HG02623 (cell line): ENCODE results near the gene SLC34A3.

ENCODE experiments used
- ATAC-seq: cut with Tn5 transposase; IDR thresholded peaks from one replicate; pipeline ENCODE4 v1.9.1; 2021; ENCODE audit warnings: moderate library complexity; ENCODE audit not compliant: unreplicated experiment

Gene SLC34A3

DNA sequence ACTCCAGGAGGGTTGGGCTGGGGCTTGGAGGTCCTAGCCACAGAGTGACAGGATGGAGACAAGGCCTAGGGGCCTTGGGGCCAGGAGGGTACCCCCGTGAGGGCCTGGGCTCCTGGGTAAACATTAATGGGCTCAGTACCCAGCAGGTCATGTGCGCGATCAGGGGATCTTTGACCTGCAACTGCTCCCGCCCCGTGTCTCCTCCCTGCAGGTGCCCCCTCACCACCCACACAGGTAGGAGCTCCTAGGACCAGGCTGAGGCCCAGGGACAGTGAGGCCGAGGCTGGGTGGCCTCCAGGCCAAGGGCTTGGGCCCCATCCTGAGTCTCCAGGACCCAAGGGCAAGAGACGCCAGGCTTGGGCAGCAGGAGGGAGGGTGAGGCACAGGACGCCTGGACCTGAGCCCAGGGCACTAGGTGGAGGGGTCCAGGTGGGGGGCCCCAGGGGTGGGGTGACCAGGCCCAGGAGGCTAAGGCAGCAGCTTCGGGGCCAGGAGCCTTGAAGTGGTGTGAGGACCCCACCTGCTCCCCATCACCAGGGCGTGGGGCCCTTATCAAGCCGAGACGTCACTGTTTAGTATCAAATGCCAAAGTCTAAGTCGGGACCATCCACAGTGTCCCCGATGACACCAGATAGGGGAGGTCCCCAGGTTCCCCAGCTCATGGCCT lies at the start of gene SLC34A3:
Gene SLC34A3, plus strand, starts transcription at position 197 of the 667 bp plus-strand sequence. CDS start 802 bp downstream, outside the sequence.
- no peak for ATAC-seq

GRCh38 chr9:137181680-137182079 lies 49.0 kb upstream of the SLC34A3 start:
- no peak for ATAC-seq

DNA sequence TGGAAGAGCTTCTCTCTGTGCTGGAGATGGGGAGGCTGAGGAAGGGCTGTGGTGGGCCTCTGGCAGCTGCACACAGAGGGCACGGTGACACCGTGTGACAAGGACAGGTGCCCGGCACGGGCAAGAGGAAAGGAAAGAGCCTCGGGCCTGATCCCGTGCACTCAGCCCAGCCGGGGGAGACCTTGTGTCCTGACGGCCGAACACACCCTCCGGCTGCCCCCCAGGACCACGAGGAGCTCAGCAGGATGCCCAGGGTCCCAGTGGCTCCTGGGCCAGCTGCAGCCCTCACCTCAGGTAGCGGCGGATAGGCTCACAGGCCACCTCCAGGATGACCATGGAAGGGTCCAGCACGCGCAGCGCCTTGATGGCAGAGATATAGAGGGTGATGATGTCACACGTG lies 47.9 kb upstream of the SLC34A3 start:
- no peak for ATAC-seq

- no peak for ATAC-seq
These were observed 46.6 kb upstream of the SLC34A3 start for GRCh38 chr9:137183980-137184595.

- no peak for ATAC-seq
These were observed 45.6 kb upstream of the SLC34A3 start for GRCh38 chr9:137184881-137185660.

DNA sequence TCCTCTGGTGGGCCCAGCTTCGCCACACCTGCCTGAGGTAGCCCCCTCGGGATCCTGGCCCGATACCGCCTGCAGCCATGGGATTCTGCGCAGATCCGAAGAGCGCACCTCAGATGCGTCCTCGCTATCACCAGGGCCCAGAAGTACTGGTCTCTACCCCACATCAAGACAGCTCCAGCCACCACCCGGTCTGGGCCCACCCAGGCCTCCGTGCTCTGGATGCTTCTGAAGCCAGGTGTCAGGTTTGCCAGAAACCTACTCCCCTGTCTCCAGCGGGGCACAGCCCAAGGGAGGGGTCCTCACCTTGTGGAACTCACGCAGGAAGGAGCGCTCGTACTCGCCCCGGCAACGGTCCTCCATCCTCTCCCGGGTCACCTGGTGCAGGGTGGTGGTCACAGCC lies 44.8 kb upstream of the SLC34A3 start:
- no peak for ATAC-seq

GRCh38 chr9:137186385-137186784 lies 44.3 kb upstream of the SLC34A3 start:
- no peak for ATAC-seq

DNA sequence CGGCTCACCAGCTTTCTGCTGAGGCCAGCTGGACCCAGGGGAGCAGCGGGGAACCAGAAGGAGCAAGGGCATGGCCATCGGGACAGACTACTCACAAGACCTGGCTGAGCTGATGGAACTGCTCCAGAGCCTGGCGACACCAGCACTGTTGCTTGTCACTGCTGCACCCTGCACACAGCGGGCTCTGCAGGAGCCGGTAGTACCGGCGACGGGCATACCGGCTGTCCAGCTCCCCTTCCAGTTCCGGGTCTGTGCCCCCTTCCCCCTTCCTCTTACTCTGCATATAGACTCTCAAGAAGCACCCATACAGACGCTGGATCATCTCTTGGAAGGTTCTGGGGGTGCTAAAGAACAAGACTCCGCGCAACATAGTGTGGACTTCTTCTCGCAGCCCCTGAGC lies 43.3 kb upstream of the SLC34A3 start:
- no peak for ATAC-seq

DNA sequence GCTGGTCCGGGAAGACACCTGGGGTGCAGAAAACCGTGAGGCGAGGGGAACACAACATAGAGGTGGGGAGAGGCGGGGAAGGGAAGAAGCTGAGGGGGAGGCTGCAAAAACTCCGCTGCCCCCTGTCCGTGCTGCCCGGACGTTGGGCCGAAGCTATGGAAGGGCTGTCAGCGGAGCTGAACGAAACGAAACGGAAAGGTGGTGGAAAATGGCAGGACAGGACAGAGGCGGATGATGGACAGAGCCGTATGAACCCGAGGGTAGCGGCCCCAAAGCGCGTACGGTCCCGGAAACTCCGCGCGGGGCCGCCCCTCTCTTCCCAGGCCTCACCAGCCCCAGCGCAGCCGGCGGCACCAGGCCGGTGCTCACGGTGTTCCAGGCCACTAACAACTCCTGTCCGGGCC lies 42.6 kb upstream of the SLC34A3 start:
- no peak for ATAC-seq

- ATAC-seq: peak; percentile 75
These were observed 42.0 kb upstream of the SLC34A3 start, which contains the start of the genes ANAPC2 and SSNA1 for GRCh38 chr9:137188490-137189296. TSS of gene ANAPC2 (minus strand) at chr9:137188560. CDS start at chr9:137188532, 28 bp downstream. TSS of gene SSNA1 (plus strand) at chr9:137188676. CDS start at chr9:137188727, 51 bp downstream.

DNA sequence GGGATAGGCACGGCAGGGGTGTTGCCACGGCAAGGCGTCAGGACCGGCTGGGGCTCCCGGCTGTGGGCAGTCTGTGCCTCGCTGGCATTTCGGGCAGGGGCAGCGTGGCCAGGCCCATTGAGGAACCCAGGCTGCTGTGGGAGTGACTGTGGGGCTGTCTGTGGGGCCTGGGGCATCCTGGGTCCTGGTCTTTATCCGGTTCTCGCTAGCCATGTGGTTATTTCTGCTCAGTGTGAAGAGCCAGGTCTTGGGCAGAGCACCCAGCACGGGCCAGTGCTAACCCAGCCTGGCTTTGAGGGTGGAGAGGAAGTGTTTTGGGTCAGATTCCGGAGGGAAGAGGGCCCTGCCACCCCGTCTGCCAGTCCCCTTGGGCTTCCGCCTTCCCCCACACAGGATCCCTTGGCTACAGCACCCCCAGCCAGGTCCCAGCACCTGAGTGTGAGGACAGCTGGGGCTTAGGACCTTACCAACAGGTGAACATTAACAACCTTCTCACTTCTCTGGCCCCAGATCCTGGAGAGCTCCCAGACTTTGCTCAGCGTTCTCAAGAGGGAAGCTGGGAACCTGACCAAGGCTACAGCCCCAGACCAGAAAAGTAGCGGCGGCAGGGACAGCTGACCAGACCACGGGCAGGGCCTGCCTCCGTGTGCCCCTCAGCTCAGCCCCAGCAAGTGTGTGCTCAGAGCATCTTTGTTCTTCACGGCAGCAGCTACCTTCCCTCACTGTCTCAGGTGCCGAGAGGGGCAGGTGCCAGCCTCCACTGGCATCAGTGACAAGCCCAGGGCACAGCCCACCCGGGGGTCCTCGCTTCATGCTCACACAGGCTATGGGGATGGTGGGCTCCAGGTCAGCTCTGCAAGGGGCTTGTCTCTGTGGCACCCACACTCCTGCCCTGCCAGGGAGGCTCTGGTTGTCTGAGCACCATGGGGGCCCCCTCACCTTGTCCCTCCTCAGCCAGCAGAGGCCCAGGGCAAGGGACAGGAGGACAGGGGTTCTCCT lies 41.1 kb upstream of the SLC34A3 start:
- no peak for ATAC-seq

- ATAC-seq: no peak
These were observed 40.3 kb upstream of the SLC34A3 start for GRCh38 chr9:137190315-137190856.

- ATAC-seq: no peak
These were observed 39.5 kb upstream of the SLC34A3 start for GRCh38 chr9:137191245-137191644.

- no peak for ATAC-seq
These were observed 38.8 kb upstream of the SLC34A3 start for GRCh38 chr9:137191691-137192447.

DNA sequence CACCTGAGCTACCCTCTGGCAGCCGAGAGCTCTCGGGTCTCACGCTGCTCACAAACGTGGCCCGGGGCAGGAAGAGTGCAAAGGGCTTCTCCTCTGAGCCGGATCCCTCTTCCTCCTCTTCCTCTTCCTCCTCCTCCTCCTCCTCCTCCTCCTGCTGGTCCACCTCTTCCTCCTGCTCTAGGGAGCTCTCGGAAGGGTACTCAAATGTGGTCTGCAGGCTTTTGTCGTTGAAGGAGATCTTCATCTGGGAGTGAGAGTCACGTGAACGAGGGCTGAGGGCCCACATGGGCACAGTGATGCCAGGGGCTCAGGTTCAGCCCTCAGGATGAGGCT lies 38.3 kb upstream of the SLC34A3 start:
- ATAC-seq: no peak

- no peak for ATAC-seq
These were observed 37.8 kb upstream of the SLC34A3 start for GRCh38 chr9:137192859-137193258.

GRCh38 chr9:137193771-137194170 lies 36.9 kb upstream of the SLC34A3 start:
- no peak for ATAC-seq

GRCh38 chr9:137194388-137194787 lies 36.3 kb upstream of the SLC34A3 start:
- ATAC-seq: no peak

GRCh38 chr9:137194909-137195308 lies 35.8 kb upstream of the SLC34A3 start:
- no peak for ATAC-seq
